Measurements from ENCODE around the gene RCL1. TPM values are rescaled to one million over a fixed set of nuclear protein-coding genes. Genes with fewer than 3 reads are reported as not detected.

RCL1 gene
- total RNA-seq, 2 experiments from 2014 or later, result 11.5 to 12.3 TPM

DNA sequence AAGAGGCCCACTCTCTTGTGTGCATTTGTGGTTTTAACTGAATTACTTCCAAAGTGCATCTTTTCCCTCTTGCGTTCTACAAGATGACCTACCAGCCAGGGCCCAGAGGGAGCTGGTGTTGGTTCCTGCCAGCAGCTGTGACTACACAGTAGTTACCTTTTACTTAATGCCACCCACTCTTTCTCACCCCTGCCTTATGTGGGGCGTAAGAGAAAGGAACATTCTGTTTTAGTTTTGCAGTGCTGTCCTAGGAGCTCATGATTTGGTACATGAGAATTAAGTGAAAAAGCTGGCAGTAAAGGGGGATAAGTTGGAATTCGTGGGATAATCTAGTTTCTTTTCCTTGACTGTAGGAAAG is 45.4 kb downstream of the RCL1 start:
- peaks cover 36% of the 10 kb centered on the region for H3K4me1 Mint-ChIP-seq
- DNase-seq, result no peak

DNA sequence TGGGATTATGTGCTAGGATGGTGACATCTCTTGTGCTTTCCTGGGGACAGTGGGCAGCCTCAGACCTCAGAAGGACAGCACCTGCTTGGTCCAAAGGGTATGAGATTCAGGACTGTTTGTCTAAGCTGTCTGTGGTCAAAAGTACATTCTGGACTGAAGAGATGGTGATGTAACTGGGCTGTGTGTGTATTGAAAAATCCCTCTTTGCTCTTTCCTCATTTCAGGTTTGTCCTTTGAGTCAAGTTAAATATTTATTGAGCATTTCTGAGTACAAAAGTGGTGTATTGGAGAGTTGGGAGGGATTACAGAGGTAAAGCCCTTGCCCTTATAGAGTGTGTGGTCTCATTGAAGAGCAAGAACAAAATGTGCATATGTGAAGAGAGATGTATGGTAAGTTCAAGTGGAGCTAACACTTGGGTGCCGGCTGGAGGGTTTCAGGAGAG is 46.7 kb downstream of the RCL1 start:
- H3K27ac Mint-ChIP-seq, result no peak overlapping the region
- H3K4me1 Mint-ChIP-seq, result peaks cover 33% of the 10 kb centered on the region
- no peak for DNase-seq
- CTCF ChIA-PET, result no interaction called here
- no peak overlapping the region for H3K4me3 Mint-ChIP-seq
- no peaks in the 10 kb centered on the region for H3K27me3 Mint-ChIP-seq
- H3K36me3 Mint-ChIP-seq (ENCODE audit: low read depth), result peaks cover 44% of the 10 kb centered on the region
- POLR2A ChIA-PET, result interaction anchor here (1.5 kb wide), 1 partner anchor 12 kb away, joined by 4 read pairs; no protein-coding TSS in a partner anchor
- no peaks in the 10 kb centered on the region for H3K9me3 Mint-ChIP-seq

More for the DNA sequence above, 45.4 kb downstream of the RCL1 start:
- H3K9me3 Mint-ChIP-seq, result no peaks in the 10 kb centered on the region
- CTCF ChIA-PET, result no interaction called here
- no peak overlapping the region for H3K4me3 Mint-ChIP-seq
- no peaks in the 10 kb centered on the region for H3K27me3 Mint-ChIP-seq
- POLR2A ChIA-PET, result interaction anchor here (0.9 to 1.5 kb wide), 3 partner anchors 9 to 46 kb away, joined by 3 to 4 read pairs (median 4); partner anchors contain the start of gene RCL1
- no peak overlapping the region for H3K27ac Mint-ChIP-seq
- peaks cover 49% of the 10 kb centered on the region for H3K36me3 Mint-ChIP-seq (ENCODE audit: low read depth)

DNA sequence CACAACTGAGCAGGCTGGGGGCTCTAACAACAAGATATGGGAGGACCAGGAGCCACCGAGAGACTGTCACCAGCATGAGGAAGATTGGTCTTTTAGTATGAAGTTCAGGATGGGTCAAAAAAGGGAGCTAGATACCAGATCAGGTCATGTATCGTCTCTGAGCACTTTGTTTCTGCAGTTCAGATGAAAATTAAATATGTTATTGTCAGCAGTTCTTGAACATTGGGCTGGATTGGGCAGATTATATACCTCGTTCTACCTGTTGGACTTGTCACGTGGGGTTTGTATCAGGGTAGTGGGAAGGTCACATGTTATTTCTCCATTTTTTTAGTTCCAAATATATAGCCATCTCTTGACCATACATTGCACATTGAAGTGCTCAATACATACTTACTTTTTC is 47.3 kb downstream of the RCL1 start:
- peaks cover 46% of the 10 kb centered on the region for H3K36me3 Mint-ChIP-seq (ENCODE audit: low read depth)
- DNase-seq, result no peak
- CTCF ChIA-PET, result no interaction called here
- no peaks in the 10 kb centered on the region for H3K27me3 Mint-ChIP-seq
- no peaks in the 10 kb centered on the region for H3K9me3 Mint-ChIP-seq
- peaks cover 32% of the 10 kb centered on the region for H3K4me1 Mint-ChIP-seq
- POLR2A ChIA-PET, result interaction anchor here (0.6 to 1.3 kb wide), 3 partner anchors 11 to 25 kb away, joined by 3 read pairs; no protein-coding TSS in a partner anchor
- H3K27ac Mint-ChIP-seq, result no peak overlapping the region
- no peak overlapping the region for H3K4me3 Mint-ChIP-seq

DNA sequence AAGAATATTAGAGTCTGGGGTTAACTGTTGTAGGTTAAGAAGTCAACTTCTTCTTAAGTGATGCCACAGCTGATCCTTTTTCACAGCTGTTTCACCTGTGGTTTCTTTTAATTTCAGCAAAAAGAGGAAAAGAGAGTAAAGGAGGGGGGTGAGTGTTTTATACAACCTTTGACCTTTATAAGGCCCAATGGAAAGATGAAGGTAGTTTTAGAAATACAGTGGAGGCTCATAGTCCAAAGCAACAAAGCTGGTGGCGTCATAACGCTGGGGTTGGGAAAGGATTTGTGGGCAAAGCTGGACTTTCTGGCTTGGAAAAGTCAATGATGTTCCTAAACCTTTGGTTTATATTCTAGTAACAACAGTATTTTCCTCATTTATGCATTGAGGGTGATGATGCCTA is 49.5 kb downstream of the RCL1 start:
- ChIA-PET CTCF (interaction anchor here (0.9 to 2.6 kb wide), 2 partner anchors 18 to 83 kb away, joined by 3 to 9 read pairs; no protein-coding TSS in a partner anchor), POLR2A (interaction anchor here (1.2 kb wide), 1 partner anchor 9 kb away, joined by 3 read pairs; no protein-coding TSS in a partner anchor)
- peaks cover 37% of the 10 kb centered on the region for H3K36me3 Mint-ChIP-seq (ENCODE audit: low read depth)
- H3K27ac Mint-ChIP-seq, result no peak overlapping the region
- H3K4me1 Mint-ChIP-seq, result peaks cover 26% of the 10 kb centered on the region
- H3K9me3 Mint-ChIP-seq, result no peaks in the 10 kb centered on the region
- no peaks in the 10 kb centered on the region for H3K27me3 Mint-ChIP-seq
- no peak overlapping the region for H3K4me3 Mint-ChIP-seq
- no peak for DNase-seq

DNA sequence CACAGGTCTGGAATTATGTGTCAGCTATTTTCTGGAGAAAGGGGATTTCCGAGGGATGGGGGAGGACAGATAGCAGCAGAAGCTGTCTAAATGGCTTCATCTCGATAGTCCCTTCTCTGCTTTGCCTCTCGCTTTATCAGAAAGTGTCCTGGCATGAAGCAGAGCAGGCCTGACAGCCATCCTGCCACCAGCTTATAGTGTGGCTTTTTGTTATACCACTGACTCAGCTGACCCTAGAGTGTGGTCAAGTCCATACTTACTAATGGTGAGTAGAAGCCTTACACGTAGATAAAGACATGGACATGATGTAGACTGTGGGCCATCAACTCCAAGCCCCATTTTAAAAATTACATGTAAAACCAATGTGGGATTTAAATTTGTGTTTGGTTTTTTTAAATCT is 50.0 kb downstream of the RCL1 start:
- CTCF ChIA-PET, result interaction anchor here (0.9 to 2.6 kb wide), 2 partner anchors 18 to 83 kb away, joined by 3 to 9 read pairs; no protein-coding TSS in a partner anchor
- Mint-ChIP-seq H3K27me3 (no peaks in the 10 kb centered on the region), H3K36me3 (ENCODE audit: low read depth) (peaks cover 37% of the 10 kb centered on the region), H3K4me1 (peaks cover 26% of the 10 kb centered on the region), H3K4me3 (no peak overlapping the region), H3K9me3 (no peaks in the 10 kb centered on the region), H3K27ac (no peak overlapping the region)
- POLR2A ChIA-PET, result interaction anchor here (1.2 kb wide), 1 partner anchor 8 kb away, joined by 3 read pairs; no protein-coding TSS in a partner anchor
- DNase-seq, result no peak

DNA sequence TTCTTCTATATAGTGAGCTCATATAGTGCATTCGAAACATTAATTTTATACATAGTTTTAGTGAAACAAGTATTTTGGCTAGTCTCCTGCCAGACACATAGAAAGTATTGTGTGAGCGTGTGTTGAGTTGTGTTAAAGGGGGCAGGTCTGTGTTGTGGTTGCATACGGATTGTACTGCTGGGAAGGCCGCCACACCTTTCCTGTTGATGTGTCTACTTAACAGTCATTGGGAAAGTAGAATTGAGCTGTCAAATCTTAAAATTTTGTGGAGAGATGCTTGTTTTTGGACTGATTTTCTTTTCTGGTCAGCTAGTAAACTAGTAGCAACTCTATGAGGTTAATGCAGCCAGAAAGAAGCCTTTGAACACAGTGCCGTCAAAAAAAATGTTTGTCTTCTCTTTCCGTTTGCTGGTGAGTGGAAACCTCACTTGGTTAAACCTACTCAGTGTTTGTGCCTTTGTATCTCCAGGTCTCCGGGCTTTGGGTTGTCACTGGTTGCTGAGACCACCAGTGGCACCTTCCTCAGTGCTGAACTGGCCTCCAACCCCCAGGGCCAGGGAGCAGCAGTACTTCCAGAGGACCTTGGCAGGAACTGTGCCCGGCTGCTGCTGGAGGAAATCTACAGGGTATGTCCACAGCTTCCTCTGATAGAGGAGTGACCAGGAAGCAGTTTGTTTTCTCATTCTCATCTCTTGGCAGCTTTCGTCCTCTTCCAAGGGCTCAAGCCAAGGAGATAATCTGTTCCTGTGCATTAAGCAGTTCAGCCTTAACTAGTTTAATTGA is 51.5 kb downstream of the RCL1 start:
- Mint-ChIP-seq H3K36me3 (ENCODE audit: low read depth) (peaks cover 34% of the 10 kb centered on the region), H3K27me3 (no peaks in the 10 kb centered on the region), H3K4me3 (peak overlapping the region; percentile 28), H3K9me3 (no peaks in the 10 kb centered on the region), H3K4me1 (peaks cover 26% of the 10 kb centered on the region), H3K27ac (peak overlapping the region; percentile 73)
- POLR2A ChIA-PET, result interaction anchor here (0.8 to 1.1 kb wide), 3 partner anchors 9 to 81 kb away, joined by 3 to 5 read pairs (median 3); partner anchors contain the start of gene RCL1
- CTCF ChIA-PET, result interaction anchor here (0.7 kb wide), 1 partner anchor 87 kb away, joined by 3 read pairs; no protein-coding TSS in a partner anchor
- no peak for DNase-seq

DNA sequence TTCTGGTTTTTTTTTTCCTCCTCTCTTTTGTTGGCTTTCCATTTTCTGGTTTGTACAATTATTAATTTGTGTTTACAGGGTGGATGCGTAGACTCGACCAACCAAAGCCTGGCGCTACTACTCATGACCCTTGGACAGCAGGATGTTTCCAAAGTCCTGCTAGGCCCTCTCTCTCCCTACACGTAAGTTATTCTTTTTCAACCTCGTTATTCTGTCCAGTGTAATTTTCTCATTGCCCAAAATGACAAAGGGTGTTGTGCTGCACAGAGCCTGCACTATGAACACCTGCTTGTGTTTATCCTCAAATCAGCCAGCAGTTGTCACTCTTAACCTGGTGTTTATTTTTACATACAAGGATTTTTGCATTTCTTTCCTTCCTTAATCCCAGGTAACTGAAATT is 56.6 kb downstream of the RCL1 start:
- DNase-seq, result no peak
- H3K9me3 Mint-ChIP-seq, result no peaks in the 10 kb centered on the region
- H3K27me3 Mint-ChIP-seq, result no peaks in the 10 kb centered on the region
- ChIA-PET POLR2A (no interaction called here), CTCF (interaction anchor here (1.2 to 3.7 kb wide), 5 partner anchors 12 to 138 kb away, joined by 3 to 26 read pairs (median 8); no protein-coding TSS in a partner anchor)
- peaks cover 27% of the 10 kb centered on the region for H3K36me3 Mint-ChIP-seq (ENCODE audit: low read depth)
- H3K4me3 Mint-ChIP-seq, result no peak overlapping the region
- no peak overlapping the region for H3K27ac Mint-ChIP-seq
- H3K4me1 Mint-ChIP-seq, result peaks cover 18% of the 10 kb centered on the region

DNA sequence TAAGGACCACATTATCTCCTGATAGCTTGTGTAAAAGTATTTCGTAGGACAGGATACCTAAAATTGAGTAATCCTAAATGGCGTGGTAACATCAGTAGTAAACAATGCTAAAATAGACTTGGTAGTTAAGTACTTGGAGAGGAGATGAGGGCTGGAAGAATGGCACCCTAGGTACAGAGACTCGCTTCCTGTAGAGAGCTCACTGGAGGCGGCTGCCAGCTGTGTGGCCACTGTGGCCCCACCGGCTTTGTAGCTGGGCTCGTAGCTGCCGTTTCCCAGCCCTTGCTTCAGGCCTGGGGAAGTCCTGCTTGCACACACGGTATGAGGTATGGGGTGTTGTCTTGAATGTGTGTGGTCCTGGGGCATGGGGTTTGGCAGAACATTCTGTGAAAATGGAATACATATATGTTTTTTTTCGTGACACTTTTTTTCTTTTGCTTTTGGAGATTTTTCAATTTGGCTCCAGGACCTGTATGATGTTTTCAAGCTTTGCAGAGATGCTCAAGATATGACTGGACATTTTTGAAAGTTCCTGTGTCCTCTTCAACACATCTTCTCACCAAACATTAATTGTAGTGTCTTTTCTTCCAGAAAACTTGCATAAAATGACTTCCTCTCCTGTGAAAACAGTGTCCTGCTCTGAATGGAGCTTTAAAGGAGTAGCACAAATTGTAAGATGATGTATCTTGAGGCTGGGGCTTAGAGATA is 58.0 kb downstream of the RCL1 start:
- POLR2A ChIA-PET, result interaction anchor here (1.1 to 2.7 kb wide), 5 partner anchors 9 to 135 kb away, joined by 3 to 17 read pairs (median 4); partner anchors contain the start of gene JAK2
- Mint-ChIP-seq H3K9me3 (no peaks in the 10 kb centered on the region), H3K4me3 (no peak overlapping the region), H3K27ac (peak overlapping the region; percentile 67), H3K4me1 (peaks cover 14% of the 10 kb centered on the region), H3K36me3 (ENCODE audit: low read depth) (peaks cover 22% of the 10 kb centered on the region), H3K27me3 (no peaks in the 10 kb centered on the region)
- CTCF ChIA-PET, result interaction anchor here (0.6 to 3.7 kb wide), 15 partner anchors 11 to 732 kb away, joined by 3 to 26 read pairs (median 3); no protein-coding TSS in a partner anchor
- DNase-seq, result no peak

DNA sequence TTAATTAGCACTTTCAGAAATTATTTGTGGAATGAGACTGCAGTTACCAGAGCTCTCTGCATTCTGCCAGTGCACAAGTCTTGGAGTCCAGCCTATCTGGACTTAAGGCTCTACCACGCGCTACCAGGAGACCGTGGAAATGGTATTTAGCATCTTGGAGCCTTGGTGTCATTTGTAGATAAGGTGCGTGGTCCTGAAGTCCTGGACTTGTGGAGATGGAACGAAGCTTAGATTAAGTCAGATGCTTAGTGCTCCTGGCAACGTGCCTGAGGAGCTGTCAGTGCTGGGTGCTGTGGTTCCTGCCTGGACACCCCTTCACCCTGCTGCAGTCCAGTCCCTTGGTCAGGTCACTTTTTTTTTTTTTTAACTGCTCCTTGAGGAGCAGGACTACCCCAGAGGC is 59.7 kb downstream of the RCL1 start:
- DNase-seq, result no peak
- Mint-ChIP-seq H3K4me3 (no peak overlapping the region), H3K27me3 (no peaks in the 10 kb centered on the region), H3K27ac (no peak overlapping the region), H3K9me3 (no peaks in the 10 kb centered on the region), H3K4me1 (peaks cover 21% of the 10 kb centered on the region), H3K36me3 (ENCODE audit: low read depth) (peaks cover 32% of the 10 kb centered on the region)
- CTCF ChIA-PET, result interaction anchor here (3.4 to 3.7 kb wide), 2 partner anchors 72 to 135 kb away, joined by 14 to 26 read pairs; no protein-coding TSS in a partner anchor
- POLR2A ChIA-PET, result interaction anchor here (2.7 kb wide), 1 partner anchor 13 kb away, joined by 17 read pairs; no protein-coding TSS in a partner anchor

DNA sequence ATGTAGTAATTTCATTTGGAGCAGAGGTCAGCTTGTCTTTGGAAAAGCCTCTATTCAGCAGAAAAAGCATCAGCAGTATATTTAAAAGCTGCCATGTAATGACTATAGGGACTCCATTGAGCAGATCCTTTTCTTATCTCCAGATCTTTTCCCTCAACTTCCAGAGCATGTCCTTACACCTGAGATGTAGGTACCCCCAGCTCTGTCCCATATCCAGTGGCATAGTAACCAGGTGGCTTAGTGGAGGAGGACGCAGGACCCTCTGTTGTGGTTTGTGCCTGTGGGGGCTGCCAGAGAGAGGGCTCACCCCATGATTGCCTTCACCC is 61.5 kb downstream of the RCL1 start:
- POLR2A ChIA-PET, result no interaction called here
- DNase-seq, result no peak
- H3K27ac Mint-ChIP-seq, result no peak overlapping the region
- no peaks in the 10 kb centered on the region for H3K9me3 Mint-ChIP-seq
- peaks cover 21% of the 10 kb centered on the region for H3K4me1 Mint-ChIP-seq
- H3K4me3 Mint-ChIP-seq, result no peak overlapping the region
- peaks cover 44% of the 10 kb centered on the region for H3K36me3 Mint-ChIP-seq (ENCODE audit: low read depth)
- H3K27me3 Mint-ChIP-seq, result no peaks in the 10 kb centered on the region
- CTCF ChIA-PET, result no interaction called here

DNA sequence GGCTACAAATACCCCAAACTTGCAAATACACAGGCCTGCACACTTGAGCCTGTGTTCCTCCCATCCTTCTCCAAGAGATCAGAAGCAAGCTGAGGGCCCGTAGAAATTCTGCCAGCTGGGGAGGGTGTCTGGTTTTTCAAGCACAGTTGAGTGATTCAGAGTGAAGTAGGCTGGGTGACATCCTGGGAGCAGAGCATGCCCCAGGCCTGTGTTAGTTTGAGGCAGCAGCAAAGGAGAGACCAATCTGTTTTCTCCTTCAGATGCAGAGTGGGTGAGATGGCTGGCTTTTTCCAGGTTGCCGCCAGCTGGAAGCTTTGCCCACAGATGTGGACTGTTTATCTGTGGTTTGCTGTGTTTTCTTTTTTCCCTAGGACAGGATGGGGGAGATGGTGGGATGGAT is 63.1 kb downstream of the RCL1 start:
- Mint-ChIP-seq H3K4me3 (no peak overlapping the region), H3K36me3 (ENCODE audit: low read depth) (peaks cover 45% of the 10 kb centered on the region), H3K4me1 (peaks cover 16% of the 10 kb centered on the region), H3K27ac (no peak overlapping the region), H3K27me3 (no peaks in the 10 kb centered on the region), H3K9me3 (no peaks in the 10 kb centered on the region)
- CTCF ChIA-PET, result no interaction called here
- POLR2A ChIA-PET, result interaction anchor here (1.7 kb wide), 1 partner anchor 9 kb away, joined by 5 read pairs; no protein-coding TSS in a partner anchor
- DNase-seq, result no peak

DNA sequence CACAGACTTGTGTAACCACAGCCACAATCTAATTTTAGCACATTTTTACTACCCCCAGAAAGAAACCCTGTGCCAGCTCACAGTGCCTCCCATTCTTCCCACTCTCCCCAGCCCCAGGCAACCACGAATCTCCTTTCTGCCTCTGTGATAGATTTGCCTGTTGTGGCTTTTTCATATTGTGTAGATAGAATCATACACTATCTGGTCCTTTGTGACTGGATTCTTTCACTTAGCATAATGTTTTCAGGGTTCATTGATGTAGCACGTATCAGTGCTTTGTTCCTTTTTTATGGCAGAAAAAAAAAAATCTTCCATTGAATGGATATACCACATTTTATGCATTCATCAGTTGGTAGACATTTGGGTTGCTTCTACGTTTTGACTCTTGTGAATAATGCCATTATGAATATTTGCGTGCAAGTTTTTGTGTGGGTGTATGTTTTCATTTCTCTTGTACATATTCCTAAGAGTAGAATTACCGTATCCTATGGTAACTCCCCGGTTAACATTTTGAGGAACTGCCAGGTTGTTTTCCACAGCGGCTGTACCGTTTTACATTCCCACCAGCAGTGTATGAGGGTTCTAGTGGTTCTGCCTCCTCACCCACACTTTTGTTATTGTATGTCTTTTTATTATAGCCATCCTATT is 64.5 kb downstream of the RCL1 start:
- Mint-ChIP-seq H3K27ac (no peak overlapping the region), H3K36me3 (ENCODE audit: low read depth) (peaks cover 47% of the 10 kb centered on the region), H3K27me3 (no peaks in the 10 kb centered on the region), H3K9me3 (no peaks in the 10 kb centered on the region), H3K4me3 (no peak overlapping the region), H3K4me1 (peaks cover 11% of the 10 kb centered on the region)
- CTCF ChIA-PET, result no interaction called here
- POLR2A ChIA-PET, result no interaction called here
- DNase-seq, result no peak
